Measurements from ENCODE around the gene TASL. TPM values are rescaled to one million over a fixed set of nuclear protein-coding genes. Genes with fewer than 3 reads are reported as not detected.

The TASL gene
- total RNA-seq, 3 donors from 2014 or later, result 0.67 to 1.1 (median 1.1) TPM

GRCh38 chrX:30513284-30513683, 64.3 kb downstream of the TASL start:
- Histone ChIP-seq H3K36me3 (ENCODE audit: low read depth) (no peaks in the 10 kb centered on the region), H3K4me1 (ENCODE audit: low read depth) (no peaks in the 10 kb centered on the region), H3K4me3 (no peak overlapping the region), H3K9me3 (no peaks in the 10 kb centered on the region)
- intact Hi-C loops (cut with DNase I, micrococcal nuclease), result no loop called here
- DNase-seq, result peak in 1 of 3 donors; percentile 1
- no peak for ATAC-seq
- TF ChIP-seq CTCF (IDR thresholded peaks at IDR 0.05), result no peak

Other genes with a start within 250 kb of the TASL start
- gene GK, start 75.7 kb upstream of the TASL start, total RNA-seq, result 10 to 100 TPM; 25.3 to 53.5 (median 32.2) TPM

Data from mucosa of descending colon (tissue), 3 donors.